ENCODE data around the gene MIER2.
"Not testable (repeated sequence)": the region's sequence is repeated elsewhere in the genome, so short reads cannot be mapped to it uniquely, and the experiment has no call there.

Gene MIER2, protein sequence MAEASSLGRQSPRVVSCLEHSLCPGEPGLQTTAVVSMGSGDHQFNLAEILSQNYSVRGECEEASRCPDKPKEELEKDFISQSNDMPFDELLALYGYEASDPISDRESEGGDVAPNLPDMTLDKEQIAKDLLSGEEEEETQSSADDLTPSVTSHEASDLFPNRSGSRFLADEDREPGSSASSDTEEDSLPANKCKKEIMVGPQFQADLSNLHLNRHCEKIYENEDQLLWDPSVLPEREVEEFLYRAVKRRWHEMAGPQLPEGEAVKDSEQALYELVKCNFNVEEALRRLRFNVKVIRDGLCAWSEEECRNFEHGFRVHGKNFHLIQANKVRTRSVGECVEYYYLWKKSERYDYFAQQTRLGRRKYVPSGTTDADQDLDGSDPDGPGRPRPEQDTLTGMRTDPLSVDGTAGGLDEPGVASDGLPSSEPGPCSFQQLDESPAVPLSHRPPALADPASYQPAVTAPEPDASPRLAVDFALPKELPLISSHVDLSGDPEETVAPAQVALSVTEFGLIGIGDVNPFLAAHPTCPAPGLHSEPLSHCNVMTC

DNA sequence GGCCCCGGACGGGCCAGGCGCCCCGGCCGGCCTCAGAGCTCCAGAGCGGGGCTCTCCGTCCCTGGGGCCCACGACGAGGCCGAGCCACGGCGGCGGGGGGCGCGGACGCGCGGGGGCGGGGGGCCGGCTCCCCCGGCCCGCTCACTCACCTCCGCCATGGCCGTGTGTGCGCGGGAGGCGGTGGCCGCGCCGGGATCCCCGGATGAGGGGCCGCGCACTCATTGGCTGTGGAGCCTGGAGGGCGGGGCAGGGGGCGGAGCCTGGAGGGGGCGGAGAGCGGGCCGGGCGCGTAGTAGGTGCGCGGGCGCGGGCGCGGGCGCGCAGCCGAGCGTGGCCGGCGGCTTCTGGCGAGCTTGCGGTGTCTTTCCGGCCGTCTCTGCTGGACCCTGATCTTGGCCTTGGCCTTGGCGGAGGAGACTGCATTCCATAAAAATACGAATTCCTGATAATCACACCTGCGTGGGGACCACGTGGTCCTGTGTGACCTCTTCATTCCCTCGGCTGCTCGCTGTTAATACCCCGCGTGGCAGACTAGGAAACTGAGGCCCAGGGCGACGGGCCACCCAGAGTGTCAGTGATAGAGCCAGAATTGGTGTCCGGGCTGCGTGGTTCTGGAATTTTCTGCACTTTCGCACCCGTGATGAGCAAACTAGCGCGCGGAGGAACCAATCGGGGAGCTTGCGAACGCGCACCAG is at the start of gene MIER2:
Gene MIER2 (minus strand): TSS at position 172 of the 695 bp plus-strand sequence. CDS start 14 bp downstream, at position 158.
- peak; percentile 89 for DNase-seq

DNA sequence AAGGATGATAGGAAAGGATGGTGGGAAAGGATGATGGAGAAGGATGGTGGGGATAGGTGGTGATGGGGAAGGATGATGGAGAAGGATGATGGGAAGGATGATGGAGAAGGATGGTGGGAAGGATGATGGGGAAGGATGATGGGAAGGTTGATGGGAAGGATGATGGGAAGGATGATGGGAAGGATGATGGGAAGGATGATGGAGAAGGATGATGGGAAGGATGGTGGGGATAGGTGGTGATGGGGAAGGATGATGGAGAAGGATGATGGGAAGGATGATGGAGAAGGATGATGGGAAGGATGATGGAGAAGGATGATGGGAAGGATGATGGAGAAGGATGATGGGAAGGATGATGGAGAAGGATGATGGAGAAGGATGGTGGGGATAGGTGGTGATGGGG is 49.0 kb upstream of the MIER2 start:
- not testable (repeated sequence) for DNase-seq

DNA sequence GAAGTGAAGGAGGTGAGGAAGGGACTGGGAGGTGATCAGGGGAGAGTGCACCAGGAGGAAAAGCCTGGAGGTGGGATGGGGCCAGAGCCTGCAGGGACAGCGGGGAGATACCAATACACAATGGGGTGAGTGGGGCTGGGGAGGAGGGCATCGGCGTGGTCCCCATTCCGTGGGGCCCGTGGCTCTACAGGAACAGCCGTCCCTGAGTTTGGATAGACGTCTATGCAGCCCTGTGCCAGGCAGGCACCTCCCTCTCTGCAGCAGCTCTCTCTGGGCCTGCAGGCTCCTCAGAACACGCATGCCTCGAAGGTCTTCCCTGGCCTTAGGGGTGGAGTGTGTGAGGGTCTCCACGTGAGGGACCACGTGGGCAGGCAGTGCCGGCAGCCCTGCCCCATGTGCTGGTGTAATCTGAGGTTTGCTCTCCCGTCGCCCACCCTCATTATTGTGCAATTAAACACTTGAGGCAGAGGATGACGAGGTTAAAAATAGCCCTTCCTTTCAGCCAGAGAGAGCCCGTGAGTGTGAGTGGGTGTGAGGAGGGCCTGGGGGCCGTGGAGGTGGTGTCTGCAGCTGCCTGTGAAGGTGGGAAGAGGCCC is 47.9 kb upstream of the MIER2 start:
- DNase-seq, result no peak

DNA sequence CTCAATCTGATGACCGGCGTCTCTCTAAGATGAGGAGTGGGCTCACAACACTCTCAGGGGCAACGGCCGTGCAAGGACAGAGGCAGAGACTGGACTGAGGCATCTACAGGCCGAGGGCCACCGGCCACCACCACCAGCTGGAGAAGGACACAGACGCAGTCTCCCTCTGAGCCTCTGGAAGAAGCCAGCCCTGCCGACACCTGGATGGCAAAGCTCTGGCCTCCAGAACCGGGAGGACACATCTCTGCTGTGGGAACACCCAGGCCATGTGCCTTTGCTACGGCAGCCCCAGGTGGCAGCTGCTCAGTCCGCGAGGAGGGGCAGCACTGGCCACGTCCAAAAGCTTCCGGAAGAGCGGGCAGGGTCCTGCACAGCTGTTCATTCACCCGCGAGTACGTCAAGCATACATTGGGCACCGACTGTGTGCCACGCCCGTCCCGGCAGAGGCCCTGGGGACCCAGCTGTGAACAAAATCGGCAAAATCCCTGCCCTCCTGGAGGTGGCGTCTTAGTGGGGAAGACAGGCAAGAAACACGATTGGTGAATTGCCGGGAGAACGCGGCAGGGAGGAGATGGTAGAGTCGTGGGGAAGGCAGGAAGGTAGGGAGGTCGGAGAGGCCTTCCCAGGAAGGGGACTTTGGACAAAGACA is 47.3 kb upstream of the MIER2 start:
- no peak for DNase-seq

DNA sequence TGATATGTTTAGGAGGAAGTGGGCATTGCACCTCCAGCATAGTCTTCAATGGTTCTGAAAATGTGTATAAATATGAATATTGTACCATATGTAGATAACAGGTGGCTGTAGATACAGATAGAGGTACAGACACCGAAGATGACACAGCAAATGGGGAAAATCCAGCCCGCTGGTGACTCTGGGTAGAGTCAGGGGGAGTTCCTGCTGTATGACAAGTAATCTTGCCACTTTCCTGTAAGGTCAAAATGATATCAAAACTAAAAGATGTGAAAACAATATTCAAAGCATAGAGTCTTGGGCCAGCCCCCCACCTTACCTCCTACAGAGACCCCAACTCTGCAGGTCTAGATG is 46.6 kb upstream of the MIER2 start:
- DNase-seq, result no peak

DNA sequence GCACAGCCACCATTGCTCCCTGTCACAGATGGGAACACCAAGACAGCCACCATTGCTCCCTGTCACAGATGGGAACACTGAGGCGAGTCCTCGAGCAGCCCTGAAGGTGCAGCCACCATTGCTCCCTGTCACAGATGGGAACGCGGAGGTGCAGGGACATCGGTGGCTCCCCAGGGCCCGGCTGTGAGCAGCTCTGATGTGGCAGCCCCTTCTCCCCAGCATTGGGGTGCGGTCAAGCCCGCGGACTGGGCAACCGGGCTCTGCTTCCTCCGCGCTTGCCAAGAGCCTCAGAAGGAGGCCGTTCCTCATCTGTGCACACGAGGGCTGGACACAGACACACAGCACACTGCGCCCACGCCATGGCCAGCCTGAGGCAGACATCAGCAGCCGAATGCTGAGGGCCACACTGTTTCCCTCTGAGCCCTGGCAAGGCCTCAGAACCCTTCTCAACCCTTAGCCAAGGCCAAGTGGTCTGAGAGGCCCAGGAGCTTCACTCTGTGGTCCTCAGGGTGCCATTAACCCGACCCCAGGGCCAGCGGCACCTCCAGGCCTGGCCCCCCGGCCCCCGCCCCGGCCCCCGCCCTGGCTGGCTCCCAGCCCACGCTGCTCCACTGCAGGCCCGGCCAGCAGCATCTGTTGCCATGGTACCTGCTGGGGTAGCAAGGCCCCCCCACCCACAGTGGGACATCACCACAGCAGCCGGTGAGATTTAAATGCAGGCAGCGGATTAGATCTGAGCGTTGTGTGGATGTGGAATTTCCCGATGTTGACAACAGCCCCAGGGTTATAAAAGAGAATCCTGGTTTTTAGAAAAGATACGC is 46.0 kb upstream of the MIER2 start:
- DNase-seq, result no peak

DNA sequence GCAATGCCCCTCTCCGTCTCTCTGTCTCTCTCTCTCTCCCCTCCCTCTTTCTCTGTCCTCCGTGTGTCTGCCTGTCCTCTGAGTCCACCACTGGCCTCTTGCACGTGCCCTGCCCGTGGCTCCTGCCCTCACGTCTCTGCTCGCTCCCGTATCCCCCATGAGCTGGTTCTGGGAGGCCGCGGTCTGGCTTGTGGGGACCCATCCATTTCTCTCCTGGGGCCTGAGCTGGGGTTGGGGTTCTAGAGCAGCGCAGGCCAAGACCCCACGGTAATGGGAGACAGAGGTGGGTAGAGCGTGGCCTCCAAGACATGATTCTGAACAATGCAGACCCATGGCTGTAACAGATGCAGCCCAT is 45.3 kb upstream of the MIER2 start:
- DNase-seq, result no peak

DNA sequence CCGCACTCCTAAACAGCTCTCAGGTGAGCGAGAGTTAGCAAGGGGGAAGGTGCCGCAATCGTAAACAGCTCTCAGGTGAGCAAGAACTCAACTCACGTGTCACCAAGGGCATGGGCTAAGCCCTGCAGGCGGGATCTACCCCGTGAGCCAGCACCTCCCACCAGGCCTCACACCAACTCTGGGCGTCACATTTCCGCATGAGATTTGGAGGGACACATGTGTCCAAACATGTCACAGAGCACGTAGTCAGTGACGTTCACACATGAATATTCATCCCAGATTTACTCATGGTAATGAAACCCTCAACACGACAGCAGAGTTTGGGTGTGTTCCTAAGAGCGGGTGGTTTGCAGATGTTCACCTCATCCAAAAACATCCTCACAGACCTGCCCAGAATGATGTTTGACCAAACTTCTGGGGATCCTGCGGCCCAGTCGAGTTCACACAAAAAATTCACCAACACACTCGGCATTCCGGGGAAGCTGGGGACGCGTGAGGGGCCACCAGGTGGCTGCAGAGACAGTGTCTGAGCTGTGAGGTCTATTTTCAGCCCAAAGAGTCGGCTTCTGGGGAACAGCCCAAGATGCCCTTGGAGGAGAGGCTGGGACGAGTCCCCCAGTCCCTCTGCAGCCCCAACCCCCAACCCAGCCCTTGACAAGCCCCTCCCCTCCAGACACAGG is 44.8 kb upstream of the MIER2 start:
- no peak for DNase-seq

DNA sequence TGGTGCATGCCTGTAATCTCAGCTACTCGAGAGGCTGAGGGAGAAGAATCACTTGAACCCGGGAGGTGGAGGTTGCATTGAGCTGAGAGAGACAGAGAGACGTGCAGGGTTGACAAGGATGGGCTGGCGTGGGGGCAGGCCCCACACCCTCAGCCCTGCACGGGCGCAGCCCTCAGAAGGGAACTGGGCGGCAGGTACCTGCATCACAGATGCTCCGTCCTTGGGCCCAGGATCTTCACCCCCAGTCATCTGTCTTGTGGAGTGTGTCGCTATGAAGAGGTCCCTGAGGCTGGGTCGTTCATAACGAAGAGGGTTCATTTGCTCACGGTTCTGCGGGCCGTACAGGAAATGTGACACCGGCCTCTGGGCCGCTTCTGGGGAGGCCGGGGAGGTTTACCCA is 44.1 kb upstream of the MIER2 start:
- no peak for DNase-seq

DNA sequence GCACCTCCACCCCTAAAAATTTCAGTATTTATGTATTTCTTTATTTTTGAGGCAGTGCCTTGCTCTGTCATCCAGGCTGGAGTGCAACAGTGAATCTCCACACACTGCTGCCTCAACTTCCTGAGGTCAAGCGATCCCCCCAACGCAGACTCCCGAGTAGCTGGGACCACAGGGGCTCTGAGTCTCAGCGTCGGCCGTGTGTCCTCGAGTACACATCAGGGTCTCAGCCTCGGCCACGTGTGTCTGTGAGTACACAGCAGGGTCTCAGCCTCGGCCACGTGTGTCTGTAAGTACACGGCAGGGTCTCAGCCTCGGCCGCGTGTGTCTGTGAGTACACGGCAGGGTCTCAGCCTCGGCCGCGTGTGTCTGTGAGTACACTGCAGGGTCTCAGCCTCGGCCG is 43.2 kb upstream of the MIER2 start:
- no peak for DNase-seq

DNA sequence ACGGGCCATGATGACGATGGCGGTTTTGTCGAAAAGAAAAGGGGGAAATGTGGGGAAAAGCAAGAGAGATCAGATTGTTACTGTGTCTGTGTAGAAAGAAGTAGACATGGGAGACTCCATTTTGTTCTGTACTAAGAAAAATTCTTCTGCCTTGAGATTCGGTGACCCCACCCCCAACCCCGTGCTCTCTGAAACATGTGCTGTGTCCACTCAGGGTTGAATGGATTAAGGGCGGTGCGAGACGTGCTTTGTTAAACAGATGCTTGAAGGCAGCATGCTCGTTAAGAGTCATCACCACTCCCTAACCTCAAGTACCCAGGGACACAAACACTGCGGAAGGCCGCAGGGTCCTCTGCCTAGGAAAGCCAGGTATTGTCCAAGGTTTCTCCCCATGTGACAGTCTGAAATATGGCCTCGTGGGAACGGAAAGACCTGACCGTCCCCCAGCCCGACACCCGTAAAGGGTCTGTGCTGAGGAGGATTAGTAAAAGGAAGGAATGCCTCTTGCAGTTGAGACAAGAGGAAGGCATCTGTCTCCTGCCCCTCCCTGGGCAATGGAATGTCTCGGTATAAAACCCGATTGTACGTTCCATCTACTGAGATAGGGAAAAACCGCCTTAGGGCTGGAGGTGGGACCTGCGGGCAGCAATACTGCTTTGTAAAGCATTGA is 42.2 kb upstream of the MIER2 start:
- DNase-seq, result not testable (repeated sequence)

DNA sequence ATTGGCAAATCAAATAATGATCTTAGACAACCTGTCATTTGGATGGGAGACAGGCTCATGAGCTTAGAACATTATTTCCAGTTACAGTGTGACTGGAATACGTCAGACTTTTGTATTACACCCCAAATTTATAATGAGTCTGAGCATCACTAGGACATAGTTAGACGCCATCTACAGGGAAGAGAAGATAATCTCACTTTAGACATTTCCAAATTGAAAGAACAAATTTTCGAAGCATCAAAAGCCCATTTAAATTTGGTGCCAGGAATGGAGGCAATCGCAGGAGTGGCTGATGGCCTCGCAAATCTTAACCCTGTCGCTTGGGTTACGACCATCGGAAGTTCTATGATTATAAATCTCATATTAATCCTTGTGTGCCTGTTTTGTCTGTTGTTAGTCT is 41.6 kb upstream of the MIER2 start:
- not testable (repeated sequence) for DNase-seq

DNA sequence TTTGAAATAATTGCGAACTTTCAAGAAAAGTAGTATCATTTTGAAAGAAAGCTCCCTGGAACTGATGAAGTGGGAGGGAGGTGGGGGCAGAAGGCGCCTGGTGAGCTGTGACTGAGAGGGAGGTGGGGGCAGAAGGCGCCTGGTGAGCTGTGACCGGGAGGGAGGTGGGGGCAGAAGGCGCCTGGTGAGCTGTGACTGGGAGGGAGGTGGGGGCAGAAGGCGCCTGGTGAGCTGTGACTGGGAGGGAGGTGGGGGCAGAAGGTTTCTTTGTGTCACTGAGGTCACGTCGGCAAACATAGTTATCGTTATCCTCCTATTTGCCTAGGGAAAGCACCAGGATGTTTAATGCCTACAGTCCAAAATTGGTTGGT is 40.2 kb upstream of the MIER2 start:
- DNase-seq, result no peak

DNA sequence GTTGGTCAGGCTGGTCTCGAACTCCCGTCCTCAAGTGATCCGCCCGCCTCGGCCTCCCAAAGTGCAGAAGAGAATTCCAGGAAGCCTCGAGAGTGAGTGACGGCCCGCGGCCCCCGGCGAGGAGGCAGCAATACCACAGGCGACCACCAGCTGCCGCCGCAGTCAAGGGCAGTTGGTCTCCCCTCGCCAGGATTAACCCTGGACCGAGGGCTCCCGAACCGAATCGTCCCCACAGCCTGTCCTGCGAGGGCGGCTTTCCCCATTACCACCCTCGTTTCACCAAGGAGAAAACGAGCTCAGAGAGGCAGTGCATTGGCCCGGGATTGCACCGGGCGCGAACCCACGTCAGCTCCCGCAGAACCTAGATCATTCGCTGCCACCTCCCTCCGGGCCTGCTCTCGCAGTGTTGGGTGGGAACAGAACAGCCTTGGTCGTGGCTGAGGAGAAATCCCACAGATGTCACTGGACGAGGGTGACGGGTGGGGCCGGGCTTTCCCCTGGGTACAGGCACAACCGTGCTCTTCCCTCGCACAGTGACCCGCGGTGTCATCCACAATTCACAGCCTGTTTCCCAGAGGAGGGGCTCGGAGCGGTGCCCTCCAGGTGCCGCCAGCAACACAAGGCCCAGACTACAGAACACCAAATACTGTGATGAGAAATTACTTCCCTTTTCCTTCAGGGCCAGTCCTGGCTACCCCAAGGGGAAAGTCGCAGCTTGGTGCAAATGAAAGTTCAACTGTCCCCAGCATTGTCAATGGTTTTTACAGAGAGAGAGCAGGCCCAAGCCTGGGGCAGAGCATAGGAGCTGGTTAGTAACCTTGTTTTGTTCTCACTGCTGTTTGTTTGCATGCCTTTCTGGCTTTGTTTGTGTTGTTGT is 39.6 kb upstream of the MIER2 start:
- DNase-seq, result no peak

DNA sequence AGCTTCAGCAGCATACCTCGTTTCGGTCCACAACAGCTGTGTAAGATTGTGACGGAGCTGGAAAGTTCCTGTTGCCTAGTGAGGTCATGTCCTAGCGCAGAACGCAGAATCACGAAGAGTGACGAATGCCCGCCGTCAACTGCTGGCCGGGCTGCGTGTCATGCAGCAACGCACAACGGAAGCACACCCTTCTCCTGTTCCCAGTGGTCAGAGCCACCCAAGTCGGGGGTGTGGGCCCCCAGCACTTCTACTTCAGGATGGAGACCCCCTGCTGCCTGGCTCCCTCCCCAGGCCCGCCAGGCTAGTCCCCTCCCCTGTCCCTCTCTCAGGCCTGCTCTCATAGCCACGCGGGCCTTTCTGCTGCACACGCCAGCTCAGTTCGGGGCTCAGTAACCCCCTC is 38.4 kb upstream of the MIER2 start:
- no peak for DNase-seq

DNA sequence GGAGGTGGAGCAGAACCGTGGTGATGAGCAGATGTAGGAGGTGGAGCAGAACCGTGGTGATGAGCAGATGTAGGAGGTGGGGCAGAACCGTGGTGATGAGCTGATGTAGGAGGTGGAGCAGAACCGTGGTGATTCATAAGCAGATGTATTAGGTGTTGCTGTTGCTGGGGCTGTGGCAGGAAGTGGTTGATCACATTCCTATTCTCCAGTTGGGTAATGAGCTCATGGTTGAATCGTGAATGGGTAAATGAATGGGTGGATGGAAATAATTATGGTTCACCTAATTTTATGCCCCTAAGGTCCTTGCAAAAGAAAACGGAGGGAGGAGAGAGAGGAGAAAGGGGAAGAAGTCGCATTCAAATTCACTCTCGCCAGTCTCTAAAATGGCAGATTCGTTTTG is 38.0 kb upstream of the MIER2 start:
- DNase-seq, result peak; percentile 67

DNA sequence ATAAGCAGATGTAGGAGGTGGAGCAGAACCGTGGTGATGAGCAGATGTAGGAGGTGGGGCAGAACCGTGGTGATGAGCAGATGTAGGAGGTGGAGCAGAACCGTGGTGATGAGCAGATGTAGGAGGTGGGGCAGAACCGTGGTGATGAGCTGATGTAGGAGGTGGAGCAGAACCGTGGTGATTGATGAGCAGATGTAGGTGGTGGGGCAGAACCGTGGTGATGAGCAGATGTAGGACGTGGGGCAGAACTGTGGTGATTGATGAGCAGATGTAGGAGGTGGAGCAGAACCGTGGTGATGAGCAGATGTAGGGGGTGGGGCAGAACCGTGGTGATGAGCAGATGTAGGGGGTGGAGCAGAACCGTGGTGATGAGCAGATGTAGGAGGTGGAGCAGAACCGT is 37.3 kb upstream of the MIER2 start:
- DNase-seq, result not testable (repeated sequence)

DNA sequence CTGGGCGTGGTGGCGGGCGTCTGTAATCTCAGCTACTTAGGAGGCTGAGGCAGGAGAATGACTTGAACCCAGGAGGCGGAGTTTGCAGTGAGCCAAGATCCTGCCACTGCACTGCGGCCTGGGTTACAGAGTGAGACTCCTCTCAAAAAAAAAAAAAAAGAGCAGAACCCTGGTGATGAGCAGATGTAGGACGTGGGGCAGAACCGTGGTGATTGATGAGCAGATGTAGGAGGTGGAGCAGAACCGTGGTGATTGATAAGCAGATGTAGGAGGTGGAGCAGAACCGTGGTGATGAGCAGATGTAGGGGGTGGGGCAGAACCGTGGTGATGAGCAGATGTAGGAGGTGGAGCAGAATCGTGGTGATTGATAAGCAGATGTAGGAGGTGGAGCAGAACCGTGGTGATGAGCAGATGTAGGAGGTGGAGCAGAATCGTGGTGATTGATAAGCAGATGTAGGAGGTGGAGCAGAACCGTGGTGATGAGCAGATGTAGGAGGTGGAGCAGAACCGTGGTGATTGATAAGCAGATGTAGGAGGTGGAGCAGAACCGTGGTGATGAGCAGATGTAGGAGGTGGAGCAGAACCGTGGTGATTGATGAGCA is 36.1 kb upstream of the MIER2 start:
- not testable (repeated sequence) for DNase-seq

DNA sequence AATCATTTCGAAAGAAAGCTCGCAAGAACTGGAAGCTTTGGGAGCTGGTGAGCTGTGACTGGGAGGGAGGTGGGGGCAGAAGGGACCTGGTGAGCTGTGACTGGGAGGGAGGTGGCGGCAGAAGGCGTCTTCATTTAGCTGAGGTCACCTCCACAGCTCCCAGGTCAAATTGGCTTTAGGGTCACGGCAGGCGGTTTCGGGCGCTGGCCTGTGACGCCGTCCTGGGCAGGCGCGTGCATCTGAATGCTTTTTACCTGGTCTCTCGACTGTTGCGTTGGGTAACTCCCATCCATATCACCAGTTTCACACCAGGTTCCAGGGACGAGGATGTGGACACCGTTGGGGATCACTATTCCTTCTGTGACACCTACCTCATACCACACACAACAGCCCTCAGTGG is 35.2 kb upstream of the MIER2 start:
- DNase-seq, result no peak

DNA sequence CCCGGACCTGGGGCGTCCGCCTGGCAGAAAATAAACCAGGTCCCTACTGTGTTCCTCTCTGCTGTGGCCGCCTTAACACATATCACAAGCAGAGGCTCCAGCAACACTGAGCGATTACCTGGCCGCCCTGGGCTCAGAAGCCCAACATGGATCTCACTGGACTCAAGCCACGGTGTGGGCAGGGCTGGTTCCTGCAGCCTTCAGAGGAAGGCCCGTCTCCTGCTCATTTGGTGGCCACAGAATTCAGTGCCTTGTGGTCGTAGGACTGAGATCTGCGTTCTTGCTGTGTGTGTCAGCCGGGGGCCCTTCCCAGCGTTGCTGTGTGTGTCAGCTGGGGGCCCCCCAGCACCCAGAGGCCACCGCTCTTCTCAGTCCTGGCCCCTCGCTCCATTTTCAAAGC is 34.1 kb upstream of the MIER2 start:
- DNase-seq, result no peak

Measured in stimulated activated CD4-positive, alpha-beta T cell treated with anti-CD3 and anti-CD28 coated beads, Interleukin-4, amount 100 ng/mL, for 24 hours (primary cell).